ENCODE data around the gene INTS1.

INTS1 gene, protein sequence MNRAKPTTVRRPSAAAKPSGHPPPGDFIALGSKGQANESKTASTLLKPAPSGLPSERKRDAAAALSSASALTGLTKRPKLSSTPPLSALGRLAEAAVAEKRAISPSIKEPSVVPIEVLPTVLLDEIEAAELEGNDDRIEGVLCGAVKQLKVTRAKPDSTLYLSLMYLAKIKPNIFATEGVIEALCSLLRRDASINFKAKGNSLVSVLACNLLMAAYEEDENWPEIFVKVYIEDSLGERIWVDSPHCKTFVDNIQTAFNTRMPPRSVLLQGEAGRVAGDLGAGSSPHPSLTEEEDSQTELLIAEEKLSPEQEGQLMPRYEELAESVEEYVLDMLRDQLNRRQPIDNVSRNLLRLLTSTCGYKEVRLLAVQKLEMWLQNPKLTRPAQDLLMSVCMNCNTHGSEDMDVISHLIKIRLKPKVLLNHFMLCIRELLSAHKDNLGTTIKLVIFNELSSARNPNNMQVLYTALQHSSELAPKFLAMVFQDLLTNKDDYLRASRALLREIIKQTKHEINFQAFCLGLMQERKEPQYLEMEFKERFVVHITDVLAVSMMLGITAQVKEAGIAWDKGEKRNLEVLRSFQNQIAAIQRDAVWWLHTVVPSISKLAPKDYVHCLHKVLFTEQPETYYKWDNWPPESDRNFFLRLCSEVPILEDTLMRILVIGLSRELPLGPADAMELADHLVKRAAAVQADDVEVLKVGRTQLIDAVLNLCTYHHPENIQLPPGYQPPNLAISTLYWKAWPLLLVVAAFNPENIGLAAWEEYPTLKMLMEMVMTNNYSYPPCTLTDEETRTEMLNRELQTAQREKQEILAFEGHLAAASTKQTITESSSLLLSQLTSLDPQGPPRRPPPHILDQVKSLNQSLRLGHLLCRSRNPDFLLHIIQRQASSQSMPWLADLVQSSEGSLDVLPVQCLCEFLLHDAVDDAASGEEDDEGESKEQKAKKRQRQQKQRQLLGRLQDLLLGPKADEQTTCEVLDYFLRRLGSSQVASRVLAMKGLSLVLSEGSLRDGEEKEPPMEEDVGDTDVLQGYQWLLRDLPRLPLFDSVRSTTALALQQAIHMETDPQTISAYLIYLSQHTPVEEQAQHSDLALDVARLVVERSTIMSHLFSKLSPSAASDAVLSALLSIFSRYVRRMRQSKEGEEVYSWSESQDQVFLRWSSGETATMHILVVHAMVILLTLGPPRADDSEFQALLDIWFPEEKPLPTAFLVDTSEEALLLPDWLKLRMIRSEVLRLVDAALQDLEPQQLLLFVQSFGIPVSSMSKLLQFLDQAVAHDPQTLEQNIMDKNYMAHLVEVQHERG (N-terminal part only)

DNA sequence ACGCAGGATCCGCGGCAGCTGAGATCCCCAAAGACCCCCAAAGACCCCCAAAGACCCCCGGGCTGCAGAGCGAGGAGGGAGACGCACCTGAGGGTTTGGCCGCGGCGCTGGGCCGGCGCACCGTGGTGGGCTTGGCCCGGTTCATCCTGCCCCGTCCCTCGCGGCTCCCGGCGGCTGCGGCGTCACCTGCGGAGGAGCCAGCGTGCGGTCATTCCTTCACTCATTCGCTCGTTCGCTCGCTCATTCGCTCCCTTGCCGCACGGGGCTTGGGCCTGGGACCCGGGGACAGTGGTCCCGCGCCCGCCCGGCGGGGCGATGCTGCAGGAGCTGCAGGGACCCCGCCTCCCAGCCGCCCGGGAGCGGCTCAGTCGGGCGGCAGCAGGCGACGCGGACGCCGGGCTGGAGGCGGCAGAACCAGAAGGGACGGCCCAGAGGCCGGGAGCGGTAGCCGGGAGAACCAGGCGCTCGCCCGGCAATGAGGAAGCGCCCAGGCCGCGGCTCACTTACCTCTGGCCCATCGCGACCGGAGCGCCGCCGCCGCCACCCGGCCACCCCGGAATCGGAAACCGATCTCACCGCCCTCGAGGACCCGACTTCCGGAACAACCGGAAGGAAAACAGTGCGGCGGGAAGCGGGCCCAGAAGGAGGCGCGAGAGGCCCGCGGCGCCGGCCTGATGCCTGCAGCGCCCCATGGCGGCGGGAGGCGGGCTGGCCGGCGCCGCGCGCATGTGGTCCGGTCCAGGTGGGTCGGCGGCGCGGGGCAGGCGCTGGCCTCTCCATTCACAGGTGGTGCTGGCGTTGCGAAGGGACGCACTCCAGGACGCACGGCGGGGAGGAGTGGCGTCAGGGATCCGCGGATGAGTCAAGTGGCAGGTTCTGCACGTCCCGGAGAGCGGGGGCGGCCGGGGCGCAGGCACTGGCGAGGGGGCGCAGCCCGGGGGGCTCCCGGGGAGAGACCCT, at the start of gene INTS1:
TSS of gene INTS1 (minus strand) at position 574 of the 960 bp plus-strand sequence. CDS start at position 145, 429 bp downstream.
- H3K27ac ChIP-seq (ENCODE audit: low read depth, low read length): peak within 1 kb of the TSS; percentile 63
- peaks cover 20% of the 10 kb centered on the region for H3K4me1 ChIP-seq (ENCODE audit: insufficient read depth, low read length)
- peak within 1 kb of the TSS; percentile 27 for H3K9ac ChIP-seq (ENCODE audit: low read length)
- H3K36me3 ChIP-seq (ENCODE audit: insufficient read depth, low read length): peaks cover 30% of the 10 kb centered on the region
- no peaks in the 10 kb centered on the region for H3K27me3 ChIP-seq (ENCODE audit: control insufficient read depth in 1 of 2, insufficient read depth in 2 of 2, low read length in 2 of 2)
- no peaks in the 10 kb centered on the region for H3K9me3 ChIP-seq (ENCODE audit: low read length)
- peak within 1 kb of the TSS; percentile 73 to 90 for H3K4me3 ChIP-seq (ENCODE audit: low read depth in 1 of 2, low read length in 2 of 2)

DNA sequence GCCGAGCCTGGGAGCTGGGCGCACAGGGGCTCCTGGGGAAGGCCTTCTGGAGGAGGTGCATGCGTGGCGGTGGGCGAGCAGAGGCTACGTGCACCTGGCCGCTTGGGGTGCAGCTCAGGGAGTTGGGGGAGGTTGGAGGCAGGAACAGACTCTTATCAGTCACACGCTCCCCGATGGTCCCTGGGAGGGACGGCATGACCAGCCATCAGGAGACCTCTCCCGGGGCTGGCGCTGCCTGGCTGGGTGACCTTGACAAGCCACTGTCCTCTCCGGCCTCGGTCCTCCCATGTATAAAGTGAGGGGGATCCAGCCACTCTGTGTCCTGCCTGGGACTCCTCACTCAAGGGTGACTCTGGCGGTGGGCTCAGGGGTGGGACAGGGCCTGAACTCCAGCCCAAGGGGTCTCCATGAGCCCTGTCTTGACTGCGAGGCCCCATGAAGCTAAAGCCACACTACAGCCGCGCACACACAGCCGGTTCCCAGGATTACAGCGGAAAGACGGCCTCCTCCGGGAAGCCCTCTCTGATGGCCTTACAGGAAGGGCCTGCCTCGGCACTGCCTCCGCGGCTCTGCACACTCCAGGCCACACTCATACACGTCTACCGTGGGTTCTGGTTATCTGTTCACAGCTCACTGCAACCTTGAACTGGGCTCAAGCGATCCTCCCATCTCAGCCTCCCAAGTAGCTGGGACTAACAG, 49.5 kb upstream of the INTS1 start:
- Histone ChIP-seq H3K9ac (ENCODE audit: low read length) (no peak overlapping the region), H3K27me3 (ENCODE audit: control insufficient read depth in 1 of 2, insufficient read depth in 2 of 2, low read length in 2 of 2) (peaks cover 0 to 13% of the 10 kb centered on the region in 2 donors), H3K4me1 (ENCODE audit: insufficient read depth, low read length) (no peaks in the 10 kb centered on the region), H3K4me3 (ENCODE audit: low read depth in 1 of 2, low read length in 2 of 2) (no peak overlapping the region), H3K9me3 (ENCODE audit: low read length) (no peaks in the 10 kb centered on the region), H3K36me3 (ENCODE audit: insufficient read depth, low read length) (no peaks in the 10 kb centered on the region), H3K27ac (ENCODE audit: low read depth, low read length) (no peak overlapping the region)

DNA sequence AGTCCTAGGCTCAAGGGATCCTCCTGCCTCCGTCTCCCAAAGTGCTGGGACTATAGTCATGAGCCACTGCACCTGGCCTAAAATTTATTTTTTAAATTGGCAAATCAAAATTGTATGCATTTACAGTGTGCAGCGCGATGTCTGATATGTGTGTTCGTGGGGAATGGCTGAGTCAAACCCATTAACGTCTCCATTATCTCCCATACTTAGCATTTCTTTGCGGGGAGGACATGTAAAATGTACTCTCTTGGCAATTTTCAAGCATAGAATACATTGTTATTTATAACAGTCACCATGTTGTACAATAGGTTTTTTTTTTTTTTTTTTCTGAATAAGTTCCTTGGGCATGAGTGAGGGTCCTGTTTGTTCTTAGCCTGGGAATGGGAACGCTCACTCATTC, 48.0 kb upstream of the INTS1 start:
- Histone ChIP-seq H3K9me3 (ENCODE audit: low read length) (no peaks in the 10 kb centered on the region), H3K9ac (ENCODE audit: low read length) (no peak overlapping the region), H3K27ac (ENCODE audit: low read depth, low read length) (no peak overlapping the region), H3K4me1 (ENCODE audit: insufficient read depth, low read length) (no peaks in the 10 kb centered on the region), H3K36me3 (ENCODE audit: insufficient read depth, low read length) (no peaks in the 10 kb centered on the region), H3K4me3 (ENCODE audit: low read depth in 1 of 2, low read length in 2 of 2) (no peak overlapping the region), H3K27me3 (ENCODE audit: control insufficient read depth in 1 of 2, insufficient read depth in 2 of 2, low read length in 2 of 2) (peaks cover 0 to 13% of the 10 kb centered on the region in 2 donors)

DNA sequence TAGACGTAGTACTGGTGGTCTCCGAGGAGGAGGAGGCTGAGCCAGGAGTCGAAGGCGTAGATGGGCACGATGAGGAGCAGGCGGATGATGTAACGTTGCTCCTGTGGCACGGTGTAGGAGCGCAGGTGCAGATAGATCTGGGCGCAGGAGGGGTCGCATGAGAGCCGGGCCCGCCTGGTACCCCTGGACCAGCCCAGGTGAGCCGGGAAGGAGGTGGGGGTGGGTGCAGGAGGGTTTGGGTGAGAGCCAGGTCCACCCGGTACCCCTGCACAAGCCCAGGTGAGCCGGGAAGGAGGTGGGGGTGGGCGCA, 46.6 kb upstream of the INTS1 start:
- Histone ChIP-seq H3K4me3 (ENCODE audit: low read depth in 1 of 2, low read length in 2 of 2) (no peak overlapping the region), H3K4me1 (ENCODE audit: insufficient read depth, low read length) (no peaks in the 10 kb centered on the region), H3K27me3 (ENCODE audit: control insufficient read depth in 1 of 2, insufficient read depth in 2 of 2, low read length in 2 of 2) (peaks cover 0 to 6% of the 10 kb centered on the region in 2 donors), H3K27ac (ENCODE audit: low read depth, low read length) (no peak overlapping the region), H3K36me3 (ENCODE audit: insufficient read depth, low read length) (no peaks in the 10 kb centered on the region), H3K9ac (ENCODE audit: low read length) (no peak overlapping the region), H3K9me3 (ENCODE audit: low read length) (no peaks in the 10 kb centered on the region)

DNA sequence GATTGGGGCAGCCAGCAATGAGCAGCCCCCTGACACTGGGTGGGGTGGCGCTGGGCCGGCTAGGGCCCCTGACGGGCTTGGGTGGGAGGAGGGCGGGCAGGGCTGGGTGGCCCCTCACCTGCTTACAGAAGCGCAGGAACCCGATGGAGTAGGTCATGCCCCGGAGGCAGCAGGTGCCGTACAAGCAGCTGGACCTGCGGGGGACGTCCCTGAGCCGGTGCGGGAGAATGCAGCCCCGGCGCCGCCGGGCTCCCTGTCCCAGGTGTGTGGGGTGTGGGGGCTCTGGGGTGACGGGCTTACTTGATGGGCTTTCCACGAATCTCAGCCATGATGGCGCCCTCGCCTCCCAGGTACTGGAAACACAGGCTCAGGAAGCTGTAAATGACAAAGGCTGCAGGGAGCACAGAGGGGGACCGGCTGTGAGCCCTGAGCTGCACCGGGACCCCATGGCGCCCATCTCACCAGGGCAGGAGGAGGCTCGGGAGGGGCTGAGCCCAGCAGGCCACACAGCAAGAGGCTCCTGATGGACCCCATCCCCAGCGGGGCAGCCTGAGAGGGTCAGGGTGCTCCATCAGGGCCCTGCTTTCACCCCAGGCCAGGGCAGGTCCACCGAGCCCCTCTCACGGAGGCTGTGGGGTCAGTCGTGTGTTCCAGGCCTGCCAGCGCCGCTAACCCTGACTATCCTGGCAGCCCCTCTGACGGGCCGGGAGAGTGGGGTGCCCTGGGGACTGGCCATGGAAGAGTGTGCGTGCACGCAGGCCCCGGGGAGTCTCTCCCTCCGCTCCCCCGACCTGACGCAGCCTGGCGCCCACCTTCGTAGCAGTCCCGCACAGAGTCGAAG, 46.0 kb upstream of the INTS1 start:
- no peak overlapping the region for H3K9ac ChIP-seq (ENCODE audit: low read length)
- no peaks in the 10 kb centered on the region for H3K36me3 ChIP-seq (ENCODE audit: insufficient read depth, low read length)
- H3K27ac ChIP-seq (ENCODE audit: low read depth, low read length): no peak overlapping the region
- H3K4me1 ChIP-seq (ENCODE audit: insufficient read depth, low read length): no peaks in the 10 kb centered on the region
- H3K27me3 ChIP-seq (ENCODE audit: control insufficient read depth in 1 of 2, insufficient read depth in 2 of 2, low read length in 2 of 2): peaks cover 0 to 2% of the 10 kb centered on the region in 2 donors
- H3K4me3 ChIP-seq (ENCODE audit: low read depth in 1 of 2, low read length in 2 of 2): no peak overlapping the region
- no peaks in the 10 kb centered on the region for H3K9me3 ChIP-seq (ENCODE audit: low read length)

DNA sequence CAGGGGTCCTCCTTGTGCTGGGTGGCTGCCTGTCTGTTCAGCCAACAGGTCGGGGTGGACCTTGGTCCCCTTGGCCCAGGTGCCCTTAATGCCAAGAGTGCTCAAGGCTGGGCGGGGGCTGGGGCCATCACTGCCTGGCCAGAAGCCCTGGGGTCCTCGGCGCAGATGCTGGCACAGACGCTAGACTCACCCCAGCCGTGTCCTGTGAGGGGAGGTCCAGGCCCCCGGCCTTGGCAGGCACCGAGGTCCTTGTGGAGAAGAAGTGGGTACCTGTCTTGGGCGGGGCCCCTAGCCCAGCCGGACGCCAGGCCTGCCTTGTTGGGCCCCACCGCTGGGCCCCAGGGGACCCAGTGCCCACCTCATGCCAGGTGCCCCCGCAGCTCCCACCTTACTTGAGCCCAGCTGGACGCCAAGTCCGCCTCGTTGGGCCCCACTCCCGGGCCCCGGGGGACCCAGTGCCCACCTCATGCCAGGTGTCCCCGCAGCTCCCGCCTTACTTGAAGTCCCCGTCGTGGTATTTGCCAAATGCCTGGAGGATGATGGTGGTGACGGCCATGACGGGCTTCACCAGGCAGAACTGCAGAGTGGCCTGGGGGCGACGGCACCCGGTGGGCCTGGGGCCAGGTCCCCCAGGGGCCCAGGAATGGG, 45.3 kb upstream of the INTS1 start:
- H3K9ac ChIP-seq (ENCODE audit: low read length): no peak overlapping the region
- H3K27me3 ChIP-seq (ENCODE audit: control insufficient read depth in 1 of 2, insufficient read depth in 2 of 2, low read length in 2 of 2): no peaks in the 10 kb centered on the region
- no peaks in the 10 kb centered on the region for H3K36me3 ChIP-seq (ENCODE audit: insufficient read depth, low read length)
- H3K27ac ChIP-seq (ENCODE audit: low read depth, low read length): no peak overlapping the region
- H3K9me3 ChIP-seq (ENCODE audit: low read length): no peaks in the 10 kb centered on the region
- no peak overlapping the region for H3K4me3 ChIP-seq (ENCODE audit: low read depth in 1 of 2, low read length in 2 of 2)
- H3K4me1 ChIP-seq (ENCODE audit: insufficient read depth, low read length): no peaks in the 10 kb centered on the region

DNA sequence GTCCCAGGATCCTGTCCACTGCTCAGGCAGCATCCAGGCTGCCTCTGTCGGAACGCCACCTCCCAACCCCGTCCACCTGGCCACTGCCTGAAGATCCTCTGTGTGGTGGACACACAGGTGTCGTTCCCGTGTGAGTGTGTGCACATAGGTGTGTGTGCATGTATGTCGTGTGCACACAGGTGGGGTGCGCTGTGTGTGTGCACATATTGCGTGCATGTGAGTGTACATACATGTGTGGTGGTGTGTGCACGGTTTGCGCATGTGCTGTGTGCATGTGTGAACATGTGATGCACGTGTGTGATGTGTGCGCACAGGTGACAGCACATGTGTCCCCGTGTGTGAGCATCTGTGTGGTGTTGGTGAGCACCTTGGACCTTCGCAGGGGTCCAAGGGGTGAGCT, 44.8 kb upstream of the INTS1 start:
- no peaks in the 10 kb centered on the region for H3K36me3 ChIP-seq (ENCODE audit: insufficient read depth, low read length)
- no peak overlapping the region for H3K4me3 ChIP-seq (ENCODE audit: low read depth in 1 of 2, low read length in 2 of 2)
- no peak overlapping the region for H3K27ac ChIP-seq (ENCODE audit: low read depth, low read length)
- H3K27me3 ChIP-seq (ENCODE audit: control insufficient read depth in 1 of 2, insufficient read depth in 2 of 2, low read length in 2 of 2): no peaks in the 10 kb centered on the region
- no peaks in the 10 kb centered on the region for H3K4me1 ChIP-seq (ENCODE audit: insufficient read depth, low read length)
- H3K9ac ChIP-seq (ENCODE audit: low read length): no peak overlapping the region
- no peaks in the 10 kb centered on the region for H3K9me3 ChIP-seq (ENCODE audit: low read length)

DNA sequence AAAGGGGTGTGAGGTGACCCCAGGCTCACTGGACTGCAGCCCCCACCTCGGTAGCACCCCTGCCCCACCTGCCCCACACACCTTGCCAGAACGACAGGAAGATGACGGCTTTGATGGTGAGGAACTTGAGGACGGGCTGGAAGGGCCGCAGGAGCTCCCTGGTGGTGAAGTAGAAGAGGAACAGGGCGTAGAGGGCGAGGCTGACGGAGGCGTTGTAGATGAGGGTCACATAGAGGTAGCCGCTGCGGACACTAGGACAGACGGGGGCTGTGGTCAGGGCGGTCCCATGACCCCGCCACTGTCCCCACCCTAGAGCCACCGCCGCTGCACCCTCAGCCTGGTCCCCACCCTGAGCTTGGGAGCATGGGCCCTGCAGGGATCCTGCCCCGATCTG, 44.2 kb upstream of the INTS1 start:
- no peak overlapping the region for H3K9ac ChIP-seq (ENCODE audit: low read length)

DNA sequence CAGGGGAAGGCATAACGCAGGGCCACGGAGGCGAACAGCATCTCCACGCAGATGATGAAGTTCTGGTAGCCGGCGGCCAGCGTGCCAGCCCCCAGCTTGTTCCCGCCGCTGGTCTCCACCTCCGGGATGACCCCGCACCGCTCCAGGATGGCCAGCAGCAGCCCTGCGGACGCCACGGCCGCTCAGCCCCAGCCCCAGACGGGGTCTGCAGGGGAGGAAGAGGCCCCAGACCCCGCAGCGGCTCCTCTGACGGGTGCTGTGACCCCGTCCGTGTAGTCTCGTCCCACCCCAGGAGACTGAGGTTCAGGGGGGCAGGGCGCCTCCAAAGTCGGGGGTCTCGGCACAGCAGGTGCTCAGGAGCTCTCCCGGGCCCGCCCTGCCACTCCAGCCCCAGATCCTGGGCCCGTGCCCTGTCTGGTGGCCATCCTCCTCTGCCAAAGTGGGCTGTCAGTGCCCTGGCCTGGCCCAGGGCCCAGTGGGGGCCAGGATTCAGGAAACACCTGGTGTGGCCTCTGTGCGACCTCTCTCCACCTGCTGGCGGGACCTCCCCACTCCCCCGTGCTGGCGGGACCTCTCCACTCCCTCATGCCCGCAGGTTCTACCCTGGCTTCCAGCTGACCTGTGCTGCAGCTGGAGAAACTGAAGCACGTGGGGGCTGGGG, 43.7 kb upstream of the INTS1 start:
- no peaks in the 10 kb centered on the region for H3K4me1 ChIP-seq (ENCODE audit: insufficient read depth, low read length)
- no peaks in the 10 kb centered on the region for H3K36me3 ChIP-seq (ENCODE audit: insufficient read depth, low read length)
- no peak overlapping the region for H3K27ac ChIP-seq (ENCODE audit: low read depth, low read length)
- H3K9me3 ChIP-seq (ENCODE audit: low read length): no peaks in the 10 kb centered on the region
- no peak overlapping the region for H3K9ac ChIP-seq (ENCODE audit: low read length)
- no peaks in the 10 kb centered on the region for H3K27me3 ChIP-seq (ENCODE audit: control insufficient read depth in 1 of 2, insufficient read depth in 2 of 2, low read length in 2 of 2)
- no peak overlapping the region for H3K4me3 ChIP-seq (ENCODE audit: low read depth in 1 of 2, low read length in 2 of 2)

More for the DNA sequence above, 44.2 kb upstream of the INTS1 start:
- Histone ChIP-seq H3K4me3 (ENCODE audit: low read depth in 1 of 2, low read length in 2 of 2) (no peak overlapping the region), H3K9me3 (ENCODE audit: low read length) (no peaks in the 10 kb centered on the region), H3K27me3 (ENCODE audit: control insufficient read depth in 1 of 2, insufficient read depth in 2 of 2, low read length in 2 of 2) (no peaks in the 10 kb centered on the region), H3K36me3 (ENCODE audit: insufficient read depth, low read length) (no peaks in the 10 kb centered on the region), H3K27ac (ENCODE audit: low read depth, low read length) (no peak overlapping the region), H3K4me1 (ENCODE audit: insufficient read depth, low read length) (no peaks in the 10 kb centered on the region)

All from muscle layer of colon (tissue), 2 donors.